Measurements from ENCODE around the gene MYBBP1A.
A peak's percentile ranks its signal among the peaks of the same experiment; 100 is the strongest.
"Not testable (repeated sequence)": the region's sequence is repeated elsewhere in the genome, so short reads cannot be mapped to it uniquely, and the experiment has no call there.

Gene MYBBP1A

DNA sequence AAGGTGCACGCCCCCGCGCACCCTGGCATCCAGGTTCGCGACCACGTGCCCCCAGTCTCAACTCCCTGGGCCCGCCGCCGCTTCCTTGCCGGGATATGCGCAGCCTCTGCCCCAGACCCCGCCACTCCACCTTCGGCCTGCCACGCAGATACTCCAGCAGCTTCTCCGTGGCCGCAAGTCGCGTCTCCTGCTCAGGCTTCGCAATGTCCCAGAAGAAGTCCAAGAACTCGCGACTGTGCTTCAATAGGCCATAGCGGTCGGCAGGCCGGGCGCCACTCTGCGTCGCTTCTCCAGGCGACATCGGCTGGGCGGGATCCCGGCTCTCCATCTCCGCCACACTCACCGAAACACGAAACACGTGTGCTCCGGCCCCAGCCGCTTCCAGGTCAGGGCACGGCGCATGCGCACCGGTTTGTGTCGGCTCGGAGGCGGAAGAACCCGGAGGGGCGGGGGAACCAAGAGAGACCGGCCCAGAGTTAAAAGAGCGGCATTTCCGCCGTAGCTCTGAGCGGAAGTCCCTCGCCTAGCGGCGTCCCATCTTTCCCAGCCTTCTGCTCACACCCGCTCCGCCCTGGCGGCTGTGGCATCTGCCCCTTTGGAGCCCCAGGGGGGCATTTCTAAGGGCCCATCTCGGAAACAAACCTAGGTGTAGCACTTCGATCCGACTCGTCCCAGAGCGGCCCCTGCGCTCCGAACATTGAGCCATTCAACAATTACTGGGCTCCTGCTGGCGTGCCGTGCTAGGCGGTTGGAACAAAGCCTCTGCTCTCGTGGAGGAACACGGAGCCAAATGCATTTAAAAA lies at the start of gene MYBBP1A:
TSS of gene MYBBP1A (minus strand) at position 388 of the 803 bp plus-strand sequence. CDS start at position 328, 60 bp downstream.
- peak; percentile 96 for DNase-seq

DNA sequence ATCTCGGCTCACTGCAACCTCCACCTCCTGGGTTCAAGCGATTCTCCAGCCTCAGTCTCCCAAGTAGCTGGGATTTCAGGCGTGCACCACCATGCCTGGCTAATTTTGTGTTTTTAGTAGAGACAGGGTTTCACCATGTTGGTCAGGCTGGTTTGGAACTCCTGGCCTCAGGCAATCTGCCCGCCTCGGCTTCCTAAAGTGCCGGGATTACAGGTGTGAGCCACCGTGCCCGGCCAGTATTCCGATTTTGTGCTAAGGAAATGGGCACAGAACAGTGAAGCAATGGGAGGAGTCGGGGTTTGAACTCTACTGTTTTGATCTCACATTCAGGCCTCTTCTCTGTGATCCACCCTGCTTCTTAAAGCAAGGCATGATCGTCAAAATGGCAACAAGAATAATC lies 49.6 kb upstream of the MYBBP1A start:
- not testable (repeated sequence) for DNase-seq

GRCh38 chr17:4604111-4604644 lies 49.0 kb upstream of the MYBBP1A start:
- no peak for DNase-seq

DNA sequence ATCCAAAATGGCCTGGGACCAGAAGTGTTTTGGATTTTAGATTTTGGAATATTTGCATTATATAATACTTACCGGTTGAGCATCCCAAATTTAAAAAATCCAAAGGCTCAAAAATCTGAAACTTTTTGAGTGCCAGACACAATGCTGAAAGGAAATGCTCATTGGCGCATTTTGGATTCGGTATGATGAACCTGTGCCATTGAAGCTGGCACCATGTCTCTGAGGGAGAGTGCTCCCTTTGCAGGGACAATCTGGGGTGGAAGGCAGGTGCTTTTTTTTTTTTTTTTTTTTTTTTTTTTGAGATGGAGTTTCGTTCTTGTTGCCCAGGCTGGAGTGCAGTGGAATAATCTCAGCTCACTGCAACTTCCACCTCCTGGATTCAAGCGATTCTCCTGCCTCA lies 46.9 kb upstream of the MYBBP1A start:
- no peak for DNase-seq

GRCh38 chr17:4601326-4601725 lies 46.1 kb upstream of the MYBBP1A start:
- no peak for DNase-seq

- no peak for DNase-seq
Observed at GRCh38 chr17:4600563-4600962, 45.4 kb upstream of the MYBBP1A start.

DNA sequence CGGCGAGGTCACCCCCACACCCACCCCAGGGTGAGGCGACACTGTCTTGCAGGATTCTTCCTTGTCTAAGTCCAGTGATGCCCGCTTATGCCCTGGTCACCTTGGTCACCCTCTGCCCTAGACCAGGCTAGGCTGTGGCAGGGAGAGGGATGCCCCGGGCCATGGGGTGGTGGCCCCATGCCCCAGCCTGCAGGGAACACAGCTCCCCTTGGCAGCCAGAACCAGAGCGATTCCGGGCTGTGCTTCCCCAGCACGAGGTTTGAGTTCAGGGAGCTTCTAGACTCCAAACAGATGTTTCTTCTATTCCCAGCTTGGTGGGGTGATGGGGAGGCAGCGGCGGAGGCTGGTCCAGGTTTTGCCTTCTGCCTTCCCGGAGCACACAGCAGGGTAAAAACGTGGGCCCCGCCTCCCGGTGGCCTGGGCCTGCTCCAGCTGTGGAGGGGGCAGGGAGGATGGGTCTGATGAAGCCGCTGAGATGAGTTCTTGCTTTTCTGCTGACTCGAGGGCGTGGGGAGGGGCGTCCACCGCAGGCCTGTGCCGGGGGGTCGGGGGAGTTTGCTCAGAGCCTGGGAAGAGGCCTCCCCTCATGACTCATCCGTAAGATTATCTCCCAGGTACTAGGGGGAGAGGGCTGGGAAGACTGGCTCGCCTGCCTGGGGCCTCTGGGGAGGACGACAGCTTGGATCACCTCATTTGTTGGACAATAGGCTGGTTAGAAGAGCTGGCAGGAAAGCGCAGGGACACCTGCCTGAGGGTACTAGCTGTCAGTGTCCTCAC lies 44.5 kb upstream of the MYBBP1A start:
- DNase-seq: no peak

GRCh38 chr17:4598776-4599504 lies 43.8 kb upstream of the MYBBP1A start:
- no peak for DNase-seq

DNA sequence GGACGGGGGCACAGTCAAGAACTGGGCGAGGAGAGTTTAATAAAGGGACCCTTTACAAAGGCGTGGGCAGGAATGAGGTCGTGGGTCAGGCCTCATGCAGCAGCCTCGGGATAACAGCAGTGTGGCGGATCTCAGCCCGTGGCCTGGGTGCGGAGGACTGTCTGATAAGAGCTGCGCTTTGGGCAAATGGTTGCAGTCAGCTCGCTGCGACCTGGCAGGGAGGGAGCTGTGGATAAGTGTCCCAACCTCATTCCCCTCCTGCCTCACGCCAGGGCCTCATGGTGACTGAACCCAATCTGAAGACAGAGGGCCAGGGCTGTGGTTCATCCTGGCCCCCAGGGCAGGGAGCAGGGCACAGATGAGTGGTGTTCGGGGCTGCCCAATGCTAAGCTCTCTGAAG lies 42.8 kb upstream of the MYBBP1A start:
- no peak for DNase-seq

DNA sequence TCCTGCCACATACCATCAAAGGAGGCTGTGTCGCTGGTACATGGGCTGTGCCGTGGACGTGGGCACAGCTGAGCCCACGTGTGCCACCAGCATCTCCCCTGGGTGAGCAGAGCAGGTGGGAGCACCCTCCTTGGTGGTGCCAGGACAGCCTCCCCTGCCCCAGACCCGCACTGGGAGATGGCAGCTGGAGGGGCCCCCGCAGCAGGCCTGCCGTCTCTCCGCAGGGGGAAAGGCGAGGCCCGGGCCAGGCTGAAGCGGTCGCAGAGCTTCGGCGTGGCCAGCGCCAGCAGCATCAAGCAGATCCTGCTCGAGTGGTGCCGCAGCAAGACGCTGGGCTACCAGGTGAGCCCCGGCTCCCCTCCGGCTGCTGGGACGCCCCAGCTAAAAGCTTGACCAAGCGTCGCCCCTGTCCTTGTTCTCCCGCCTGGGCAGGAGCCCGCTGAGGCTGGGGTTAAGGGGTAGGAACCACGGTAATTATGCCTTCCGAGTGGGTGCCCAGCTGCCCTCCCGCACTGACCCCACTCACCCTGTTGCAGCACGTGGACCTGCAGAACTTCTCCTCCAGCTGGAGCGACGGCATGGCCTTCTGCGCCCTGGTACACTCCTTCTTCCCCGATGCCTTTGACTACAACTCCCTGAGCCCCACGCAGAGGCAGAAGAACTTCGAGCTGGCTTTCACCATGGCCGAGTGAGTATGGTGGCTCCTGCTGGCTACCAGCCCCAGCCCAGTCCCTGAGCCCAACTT lies 41.6 kb upstream of the MYBBP1A start:
- DNase-seq: no peak

DNA sequence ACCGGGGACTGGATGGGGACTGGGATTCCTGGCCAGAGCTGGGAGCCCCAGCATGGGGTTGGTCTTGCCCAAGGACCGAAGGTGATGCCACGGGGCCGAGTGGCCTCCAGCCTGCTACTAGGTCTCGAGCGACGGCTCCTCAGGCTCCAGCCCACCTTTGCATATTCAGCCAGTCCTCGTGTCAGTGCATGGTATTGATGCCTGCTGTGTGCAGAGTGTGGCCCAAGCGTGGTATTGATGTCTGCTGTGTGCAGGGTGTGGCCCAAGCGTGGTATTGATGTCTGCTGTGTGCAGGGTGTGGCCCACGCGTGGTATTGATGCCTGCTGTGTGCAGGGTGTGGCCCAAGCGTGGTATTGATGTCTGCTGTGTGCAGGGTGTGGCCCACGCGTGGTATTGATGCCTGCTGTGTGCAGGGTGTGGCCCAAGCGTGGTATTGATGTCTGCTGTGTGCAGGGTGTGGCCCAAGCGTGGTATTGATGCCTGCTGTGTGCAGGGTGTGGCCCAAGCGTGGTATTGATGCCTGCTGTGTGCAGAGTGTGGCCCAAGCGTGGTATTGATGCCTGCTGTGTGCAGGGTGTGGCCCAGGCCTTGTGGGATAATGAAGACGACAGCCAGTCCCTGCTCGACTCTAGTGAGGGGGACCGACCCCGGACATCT lies 40.6 kb upstream of the MYBBP1A start:
- not testable (repeated sequence) for DNase-seq

DNA sequence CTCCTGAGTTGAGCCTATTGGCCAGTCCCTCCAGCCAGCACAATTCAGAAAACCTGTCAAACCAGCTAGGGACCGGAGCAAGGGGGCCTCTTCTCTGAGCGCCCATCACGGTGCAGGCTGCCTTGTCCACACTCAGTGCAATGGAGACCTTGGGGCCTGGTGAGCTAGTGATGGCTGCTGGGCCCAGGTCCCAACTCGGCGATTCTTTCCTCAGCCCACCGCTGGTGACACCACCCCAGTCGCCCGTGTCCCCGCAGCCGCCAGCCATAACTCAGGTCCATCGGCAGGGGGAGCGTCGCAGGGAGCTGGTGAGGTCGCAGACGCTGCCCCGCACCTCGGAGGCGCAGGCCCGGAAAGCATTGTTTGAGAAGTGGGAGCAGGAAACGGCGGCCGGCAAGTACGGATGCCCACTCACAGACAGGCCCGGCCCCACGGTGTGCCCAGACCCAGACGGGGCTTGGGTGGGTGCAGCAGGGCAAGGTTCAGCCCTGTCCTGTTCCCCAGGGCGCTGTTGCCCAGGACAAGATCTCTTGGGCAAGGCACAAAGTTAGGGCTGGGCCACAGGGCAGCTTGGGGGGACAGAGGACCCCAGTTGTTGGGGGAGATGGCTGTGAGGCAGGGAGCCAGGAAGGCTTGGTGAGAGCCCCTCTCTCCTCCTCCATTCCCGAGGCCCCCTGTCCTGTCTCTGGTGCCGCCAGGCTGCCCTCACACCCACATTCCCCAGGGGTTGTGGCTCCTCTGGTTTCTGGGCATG lies 39.9 kb upstream of the MYBBP1A start:
- DNase-seq: peak; percentile 11

- no peak for DNase-seq
Observed at GRCh38 chr17:4594406-4594805, 39.2 kb upstream of the MYBBP1A start.

DNA sequence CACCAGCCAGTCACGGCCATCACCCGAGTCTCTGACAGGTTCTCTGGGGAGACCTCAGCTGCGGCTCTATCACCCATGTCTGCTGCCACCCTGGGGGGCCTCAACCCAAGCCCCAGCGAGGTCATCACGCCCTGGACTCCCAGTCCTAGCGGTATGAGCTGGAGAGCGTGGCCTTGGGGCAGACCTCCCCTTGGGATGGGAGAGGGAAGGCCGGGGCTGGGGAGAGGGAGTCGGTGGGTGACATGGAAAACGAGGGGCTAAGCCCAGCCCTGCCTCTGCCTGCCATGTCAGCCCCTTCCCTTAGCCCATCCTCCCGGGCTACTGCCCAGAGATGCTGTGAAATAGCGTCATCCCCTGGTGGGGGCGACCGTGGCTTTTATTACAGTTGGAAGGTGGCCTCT lies 37.8 kb upstream of the MYBBP1A start:
- DNase-seq: no peak

GRCh38 chr17:4592240-4593005 lies 37.2 kb upstream of the MYBBP1A start:
- no peak for DNase-seq

- DNase-seq: peak; percentile 11
Observed at GRCh38 chr17:4591529-4591928, 36.3 kb upstream of the MYBBP1A start.

GRCh38 chr17:4590981-4591453 lies 35.8 kb upstream of the MYBBP1A start:
- no peak for DNase-seq

GRCh38 chr17:4590042-4590441 lies 34.9 kb upstream of the MYBBP1A start:
- DNase-seq: not testable (repeated sequence)

- no peak for DNase-seq
Observed at GRCh38 chr17:4588898-4589625, 33.9 kb upstream of the MYBBP1A start.
